Osteoblast (primary cell): ENCODE results near the gene MAOB. TPM values are rescaled to one million over a fixed set of nuclear protein-coding genes. Genes with fewer than 3 reads are reported as not detected.
"Not testable (repeated sequence)": the region's sequence is repeated elsewhere in the genome, so short reads cannot be mapped to it uniquely, and the experiment has no call there.

Source experiments
- DNase-seq: peaks from one replicate; pipeline ENCODE4 v3.0.0; 2011; ENCODE audit warnings: low spot score, mixed read lengths; ENCODE audit not compliant: insufficient read length; ENCODE audit errors: missing footprints
- H2AFZ ChIP-seq: 2 replicates; pipeline ENCODE4 v1.6.0; 2011; ENCODE audit warnings: mild to moderate bottlenecking, low read length
- H3K27ac ChIP-seq: 2 replicates; pipeline ENCODE4 v1.5.1; 2011; ENCODE audit warnings: mild to moderate bottlenecking, low read depth, low read length, moderate library complexity
- H3K27me3 ChIP-seq: 2 replicates; pipeline ENCODE4 v1.6.0; 2012; ENCODE audit warnings: mild to moderate bottlenecking, control low read depth, inconsistent platforms, low read length, moderate library complexity; ENCODE audit not compliant: insufficient read depth
- H3K36me3 ChIP-seq: 2 replicates; pipeline ENCODE4 v1.5.1; 2011; ENCODE audit warnings: mild to moderate bottlenecking, low read length, control low read depth, moderate library complexity; ENCODE audit not compliant: insufficient read depth
- H3K4me1 ChIP-seq: 2 replicates; pipeline ENCODE4 v1.5.1; 2011; ENCODE audit warnings: mild to moderate bottlenecking, low read length, control low read depth, moderate library complexity; ENCODE audit not compliant: insufficient read depth
- H3K4me2 ChIP-seq: 2 replicates; pipeline ENCODE4 v1.6.0; 2011; ENCODE audit warnings: mild to moderate bottlenecking, low read length; ENCODE audit not compliant: insufficient read depth
- H3K4me3 ChIP-seq: fragments of 200-600 bp; sonication (generic); 3 replicates; pipeline ENCODE4 v1.5.1; 2012; ENCODE audit warnings: mild to moderate bottlenecking, low read length, inconsistent platforms; ENCODE audit not compliant: insufficient read depth
- H3K79me2 ChIP-seq: 2 replicates; pipeline ENCODE4 v1.6.0; 2012; ENCODE audit warnings: mild to moderate bottlenecking, low read length, control low read depth, inconsistent platforms; ENCODE audit not compliant: insufficient read depth
- H3K9me3 ChIP-seq: 2 replicates; pipeline ENCODE4 v1.5.1; 2011; ENCODE audit warnings: low read depth, low read length, control low read depth
- H4K20me1 ChIP-seq: 2 replicates; pipeline ENCODE4 v1.6.0; 2012; ENCODE audit warnings: mild to moderate bottlenecking, low read length, control low read depth; ENCODE audit not compliant: insufficient read depth
- CTCF ChIP-seq: IDR thresholded peaks from 2 replicates; pipeline ENCODE4 v1.5.1; 2011; ENCODE audit warnings: mild to moderate bottlenecking, low read depth, low read length, moderate library complexity; ENCODE audit errors: extremely low read depth
- total RNA-seq: library from RNA; depleted of rRNA; stranded (reverse); fragments of >200 nt; gene quantifications from 2 replicates; pipeline ENCODE4 v1.2.3, GENCODE V29; 2012

MAOB gene
- total RNA-seq, 1 donor = 0.72 TPM

- peaks cover 7% of the 10 kb centered on the region for H3K27me3 ChIP-seq
- no peak overlapping the region for H3K4me3 ChIP-seq
- H4K20me1 ChIP-seq = no peaks in the 10 kb centered on the region
- DNase-seq = no peak
- H3K4me2 ChIP-seq = no peak overlapping the region
- no peaks in the 10 kb centered on the region for H3K79me2 ChIP-seq
- no peaks in the 10 kb centered on the region for H3K4me1 ChIP-seq
- H2AFZ ChIP-seq = no peak overlapping the region
- no peak for TF ChIP-seq CTCF
- H3K9me3 ChIP-seq = no peaks in the 10 kb centered on the region
- H3K27ac ChIP-seq = no peak overlapping the region
- H3K36me3 ChIP-seq = no peaks in the 10 kb centered on the region
Measured at GRCh38 chrX:43733699-43734098, 148.6 kb downstream of the MAOB start.

GRCh38 chrX:43731086-43731485 lies 151.2 kb downstream of the MAOB start:
- Histone ChIP-seq H3K4me1 (no peaks in the 10 kb centered on the region), H4K20me1 (no peaks in the 10 kb centered on the region), H3K9me3 (no peaks in the 10 kb centered on the region), H3K79me2 (no peaks in the 10 kb centered on the region), H3K4me2 (no peak overlapping the region), H3K36me3 (no peaks in the 10 kb centered on the region), H3K27ac (no peak overlapping the region), H3K4me3 (no peak overlapping the region), H2AFZ (no peak overlapping the region), H3K27me3 (peaks cover 6% of the 10 kb centered on the region)
- DNase-seq = no peak
- no peak for TF ChIP-seq CTCF

- DNase-seq = no peak
Measured at GRCh38 chrX:43728966-43729365, 153.3 kb downstream of the MAOB start.

GRCh38 chrX:43728002-43728401 lies 154.2 kb downstream of the MAOB start:
- TF ChIP-seq CTCF = no peak
- Histone ChIP-seq H3K27me3 (peaks cover 6% of the 10 kb centered on the region), H3K9me3 (no peaks in the 10 kb centered on the region), H3K4me1 (no peaks in the 10 kb centered on the region), H3K79me2 (no peaks in the 10 kb centered on the region), H3K4me2 (no peak overlapping the region), H3K4me3 (no peak overlapping the region), H3K36me3 (no peaks in the 10 kb centered on the region), H4K20me1 (no peaks in the 10 kb centered on the region), H2AFZ (no peak overlapping the region), H3K27ac (no peak overlapping the region)
- no peak for DNase-seq

More at GRCh38 chrX:43728966-43729365, 153.3 kb downstream of the MAOB start:
- no peak overlapping the region for H3K27ac ChIP-seq
- H3K9me3 ChIP-seq = no peaks in the 10 kb centered on the region
- H3K4me2 ChIP-seq = no peak overlapping the region
- H3K4me3 ChIP-seq = no peak overlapping the region
- no peaks in the 10 kb centered on the region for H3K36me3 ChIP-seq
- no peaks in the 10 kb centered on the region for H4K20me1 ChIP-seq
- H3K79me2 ChIP-seq = no peaks in the 10 kb centered on the region
- no peak overlapping the region for H2AFZ ChIP-seq
- H3K27me3 ChIP-seq = peaks cover 6% of the 10 kb centered on the region
- no peak for TF ChIP-seq CTCF
- H3K4me1 ChIP-seq = no peaks in the 10 kb centered on the region

- not testable (repeated sequence) for DNase-seq, H3K4me2 ChIP-seq, H3K27ac ChIP-seq, H4K20me1 ChIP-seq, H2AFZ ChIP-seq, H3K9me3 ChIP-seq, H3K4me3 ChIP-seq, H3K4me1 ChIP-seq, H3K79me2 ChIP-seq, H3K27me3 ChIP-seq, H3K36me3 ChIP-seq
Measured at GRCh38 chrX:43727254-43727653, 155.0 kb downstream of the MAOB start.

GRCh38 chrX:43725227-43725626 lies 157.0 kb downstream of the MAOB start:
- H3K27me3 ChIP-seq, H3K79me2 ChIP-seq, H3K36me3 ChIP-seq, DNase-seq, H3K4me1 ChIP-seq, H3K9me3 ChIP-seq, H3K4me3 ChIP-seq, H3K27ac ChIP-seq, H2AFZ ChIP-seq, H4K20me1 ChIP-seq, H3K4me2 ChIP-seq: not testable (repeated sequence)
